ENCODE data around the gene CLTB. TPM values are rescaled to one million over a fixed set of nuclear protein-coding genes. Genes with fewer than 3 reads are reported as not detected.

CLTB gene
- polyA plus RNA-seq, 1 of the 3 experiments (the other 2 are of a cell fraction), result 91.2 TPM

DNA sequence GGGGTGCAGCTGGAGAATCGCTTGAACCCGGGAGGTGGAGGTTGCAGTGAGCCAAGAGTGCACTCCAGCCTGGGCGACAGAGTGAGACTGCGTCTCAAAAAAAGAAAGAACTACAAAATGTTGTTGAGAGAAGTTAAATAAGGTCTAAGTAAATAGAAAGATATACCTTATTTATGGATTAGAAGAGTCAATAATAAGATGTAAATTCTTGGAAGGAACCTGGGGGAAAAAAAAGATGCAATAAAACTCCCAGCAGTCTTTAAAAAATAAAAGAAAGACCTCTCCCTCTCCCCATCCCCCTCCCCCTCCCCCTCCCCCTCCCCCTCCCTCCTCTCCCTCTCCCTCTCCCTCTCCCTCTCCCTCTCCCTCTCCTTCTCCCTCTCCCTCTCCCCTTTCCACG lies 16.4 kb upstream of the CLTB start:
- Histone ChIP-seq H3F3A (replicated peaks; ENCODE audit: insufficient read depth) (peaks cover 5% of the 10 kb centered on the region), H3K9me3 (no peaks in the 10 kb centered on the region), H3K27me3 (ENCODE audit: insufficient read depth) (no peaks in the 10 kb centered on the region; the same call in 1 of the 2 replicates), H3K79me2 (ENCODE audit: insufficient read depth) (no peaks in the 10 kb centered on the region), H2AFZ (ENCODE audit: low read depth) (no peak overlapping the region), H3K36me3 (replicated peaks in 1 of 2; ENCODE audit: control insufficient read depth in 1 of 2, insufficient read depth in 2 of 2, low read length in 1 of 2) (no peaks in the 10 kb centered on the region), H3K4me1 (ENCODE audit: control insufficient read depth in 1 of 2, insufficient read depth in 2 of 2, low read depth in 1 of 2, low read length in 1 of 2) (no peaks in the 10 kb centered on the region), H4K20me1 (ENCODE audit: insufficient read depth) (no peaks in the 10 kb centered on the region), H3K4me2 (no peak overlapping the region), H3K4me3 (ENCODE audit: low read depth in 2 of 2, low read length in 1 of 2) (no peak overlapping the region), H3K9me2 (no peaks in the 10 kb centered on the region), H3K9ac (no peak overlapping the region), H3K27ac (ENCODE audit: low read depth in 2 of 2, low read length in 1 of 2) (no peak overlapping the region)
- CTCF ChIA-PET, result interaction anchor here (1.2 to 1.7 kb wide), 2 partner anchors 16 to 110 kb away, joined by 3 to 4 read pairs; partner anchors contain the start of gene CLTB
- TF ChIP-seq, protein P1, sequence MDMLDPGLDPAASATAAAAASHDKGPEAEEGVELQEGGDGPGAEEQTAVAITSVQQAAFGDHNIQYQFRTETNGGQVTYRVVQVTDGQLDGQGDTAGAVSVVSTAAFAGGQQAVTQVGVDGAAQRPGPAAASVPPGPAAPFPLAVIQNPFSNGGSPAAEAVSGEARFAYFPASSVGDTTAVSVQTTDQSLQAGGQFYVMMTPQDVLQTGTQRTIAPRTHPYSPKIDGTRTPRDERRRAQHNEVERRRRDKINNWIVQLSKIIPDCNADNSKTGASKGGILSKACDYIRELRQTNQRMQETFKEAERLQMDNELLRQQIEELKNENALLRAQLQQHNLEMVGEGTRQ (IDR thresholded peaks at IDR 0.05; ENCODE audit: borderline replicate concordance, low read depth, low read length), result no peak
- TF ChIP-seq RCOR1 (IDR thresholded peaks at IDR 0.05; ENCODE audit: low read length), result no peak
- TF ChIP-seq, protein P2, sequence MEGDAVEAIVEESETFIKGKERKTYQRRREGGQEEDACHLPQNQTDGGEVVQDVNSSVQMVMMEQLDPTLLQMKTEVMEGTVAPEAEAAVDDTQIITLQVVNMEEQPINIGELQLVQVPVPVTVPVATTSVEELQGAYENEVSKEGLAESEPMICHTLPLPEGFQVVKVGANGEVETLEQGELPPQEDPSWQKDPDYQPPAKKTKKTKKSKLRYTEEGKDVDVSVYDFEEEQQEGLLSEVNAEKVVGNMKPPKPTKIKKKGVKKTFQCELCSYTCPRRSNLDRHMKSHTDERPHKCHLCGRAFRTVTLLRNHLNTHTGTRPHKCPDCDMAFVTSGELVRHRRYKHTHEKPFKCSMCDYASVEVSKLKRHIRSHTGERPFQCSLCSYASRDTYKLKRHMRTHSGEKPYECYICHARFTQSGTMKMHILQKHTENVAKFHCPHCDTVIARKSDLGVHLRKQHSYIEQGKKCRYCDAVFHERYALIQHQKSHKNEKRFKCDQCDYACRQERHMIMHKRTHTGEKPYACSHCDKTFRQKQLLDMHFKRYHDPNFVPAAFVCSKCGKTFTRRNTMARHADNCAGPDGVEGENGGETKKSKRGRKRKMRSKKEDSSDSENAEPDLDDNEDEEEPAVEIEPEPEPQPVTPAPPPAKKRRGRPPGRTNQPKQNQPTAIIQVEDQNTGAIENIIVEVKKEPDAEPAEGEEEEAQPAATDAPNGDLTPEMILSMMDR (IDR thresholded peaks at IDR 0.05), result no peak
- TF ChIP-seq NRF1 (IDR thresholded peaks at IDR 0.05; ENCODE audit: low read depth, low read length), result no peak
- TF ChIP-seq RXRA (IDR thresholded peaks at IDR 0.05; ENCODE audit: borderline replicate concordance, low read depth), result no peak
- TF ChIP-seq EP300 (IDR thresholded peaks at IDR 0.05; ENCODE audit: borderline replicate concordance in 1 of 2, low read depth in 1 of 2, low read length in 1 of 2), result no peak
- TF ChIP-seq MXI1 (IDR thresholded peaks at IDR 0.05; ENCODE audit: low read depth, low read length), result no peak
- TF ChIP-seq, protein P3, sequence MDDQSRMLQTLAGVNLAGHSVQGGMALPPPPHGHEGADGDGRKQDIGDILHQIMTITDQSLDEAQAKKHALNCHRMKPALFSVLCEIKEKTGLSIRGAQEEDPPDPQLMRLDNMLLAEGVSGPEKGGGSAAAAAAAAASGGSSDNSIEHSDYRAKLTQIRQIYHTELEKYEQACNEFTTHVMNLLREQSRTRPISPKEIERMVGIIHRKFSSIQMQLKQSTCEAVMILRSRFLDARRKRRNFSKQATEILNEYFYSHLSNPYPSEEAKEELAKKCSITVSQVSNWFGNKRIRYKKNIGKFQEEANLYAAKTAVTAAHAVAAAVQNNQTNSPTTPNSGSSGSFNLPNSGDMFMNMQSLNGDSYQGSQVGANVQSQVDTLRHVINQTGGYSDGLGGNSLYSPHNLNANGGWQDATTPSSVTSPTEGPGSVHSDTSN (IDR thresholded peaks at IDR 0.05), result no peak
- TF ChIP-seq FOXJ3 (CRISPR knock-in tag; IDR thresholded peaks at IDR 0.05), result no peak
- TF ChIP-seq RAD21 (IDR thresholded peaks at IDR 0.05; ENCODE audit: low read length), result no peak
- no peak for TF ChIP-seq JUND (IDR thresholded peaks at IDR 0.05)
- TF ChIP-seq TAF1 (IDR thresholded peaks at IDR 0.05; ENCODE audit: borderline replicate concordance, low read depth, low read length), result no peak
- no peak for TF ChIP-seq SMC3 (IDR thresholded peaks at IDR 0.05; ENCODE audit: low read depth, low read length)
- TF ChIP-seq FOSL2 (IDR thresholded peaks at IDR 0.05; ENCODE audit: borderline replicate concordance, low read depth), result no peak
- no peak for TF ChIP-seq CHD2 (IDR thresholded peaks at IDR 0.05; ENCODE audit: low read length, partially characterized antibody)
- no peak for TF ChIP-seq NFIC (IDR thresholded peaks at IDR 0.05; ENCODE audit: borderline replicate concordance)
- no peak for TF ChIP-seq TEAD4 (IDR thresholded peaks at IDR 0.05; ENCODE audit: borderline replicate concordance, insufficient read depth)
- TF ChIP-seq, protein P4, sequence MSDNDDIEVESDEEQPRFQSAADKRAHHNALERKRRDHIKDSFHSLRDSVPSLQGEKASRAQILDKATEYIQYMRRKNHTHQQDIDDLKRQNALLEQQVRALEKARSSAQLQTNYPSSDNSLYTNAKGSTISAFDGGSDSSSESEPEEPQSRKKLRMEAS (IDR thresholded peaks at IDR 0.05; ENCODE audit: low read depth), result no peak
- TF ChIP-seq MEF2A (IDR thresholded peaks at IDR 0.05; ENCODE audit: borderline replicate concordance, low read depth), result no peak
- no peak for TF ChIP-seq ELF1 (IDR thresholded peaks at IDR 0.05)
- POLR2A ChIA-PET, result no interaction called here
- DNase-seq, result no peak
- 83% methylated on average over 5 of the region's 5 CpGs for WGBS (ENCODE audit: low lambda C conversion rate)
